Stimulated activated CD8-positive, alpha-beta memory T cell treated with anti-CD3 and anti-CD28 coated beads, Interleukin-15, amount 100 ng/mL, for 48 hours (primary cell): Measurements from ENCODE around the gene SLC35B3.
"Not testable (repeated sequence)": the region's sequence is repeated elsewhere in the genome, so short reads cannot be mapped to it uniquely, and the experiment has no call there.

Experiments
- DNase-seq, 2 donors: peaks; one replicate each; pipeline ENCODE4 v3.0.0-alpha.2; 2020; ENCODE audit warnings: low read depth in 2 of 2

SLC35B3 gene

GRCh38 chr6:8414844-8415243 lies 20.5 kb downstream of the SLC35B3 start:
- no peak for DNase-seq

- not testable (repeated sequence) for DNase-seq
Observed at GRCh38 chr6:8405946-8406345, 29.4 kb downstream of the SLC35B3 start.

GRCh38 chr6:8402546-8402945 lies 32.8 kb downstream of the SLC35B3 start:
- DNase-seq: no peak

- no peak for DNase-seq
Observed at GRCh38 chr6:8400663-8401062, 34.7 kb downstream of the SLC35B3 start.

- no peak for DNase-seq
Observed at GRCh38 chr6:8392569-8392968, 42.8 kb downstream of the SLC35B3 start.

DNA sequence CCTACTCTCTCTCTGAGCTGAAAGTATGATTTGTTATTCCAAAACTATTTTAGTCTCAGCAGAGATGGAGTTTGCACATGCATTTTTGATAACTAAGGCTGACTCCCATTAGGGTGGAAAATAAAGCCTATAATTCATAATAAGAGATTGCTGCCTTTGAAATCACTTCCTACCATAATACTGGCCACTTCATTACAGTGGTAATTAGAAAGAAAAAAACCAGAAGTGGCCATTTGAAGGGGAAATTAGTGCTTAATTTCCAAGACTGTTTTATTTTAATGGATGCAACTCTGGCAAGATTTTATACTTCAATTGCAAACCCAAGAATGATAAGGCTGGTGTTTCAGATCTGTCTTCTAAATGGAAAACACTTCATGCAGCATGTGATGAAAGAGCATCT lies 43.4 kb downstream of the SLC35B3 start:
- no peak for DNase-seq

DNA sequence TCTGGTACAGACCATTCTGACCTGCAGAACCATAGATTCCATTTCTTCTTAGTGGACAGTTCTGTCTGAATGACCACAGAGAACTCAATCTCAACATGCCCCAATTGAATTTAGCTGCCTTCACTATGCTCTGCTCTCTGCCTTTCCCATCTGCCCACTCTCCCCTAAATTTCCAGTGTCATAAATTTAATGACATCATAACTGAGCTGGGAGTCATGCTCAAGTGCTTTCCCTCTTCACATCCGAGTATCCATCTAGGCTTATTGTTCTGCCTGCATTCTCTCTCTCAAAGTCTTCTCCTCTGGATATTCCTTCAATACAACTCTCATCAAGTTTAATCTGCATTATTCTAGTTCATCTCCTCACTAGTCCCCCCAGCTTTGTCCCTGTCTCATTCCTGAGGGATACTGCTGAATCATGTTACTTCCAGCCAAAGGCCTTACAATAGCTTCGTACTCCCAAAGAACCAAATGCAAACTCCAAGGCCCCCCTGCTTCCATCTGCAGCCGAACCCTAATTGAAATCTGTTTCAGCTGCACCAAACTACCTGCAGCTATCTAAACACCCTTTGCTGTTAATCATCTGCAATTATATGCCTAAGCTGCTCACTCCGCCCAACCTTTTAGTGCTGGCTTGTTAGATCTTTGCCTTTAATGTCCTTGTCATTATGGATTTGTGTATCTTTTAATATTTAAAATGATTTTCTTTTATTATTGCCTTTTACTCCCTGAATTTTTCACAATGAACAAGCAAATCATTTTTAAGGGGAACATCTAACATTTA lies 46.1 kb downstream of the SLC35B3 start:
- no peak for DNase-seq

- no peak for DNase-seq
Observed at GRCh38 chr6:8387942-8388437, 47.4 kb downstream of the SLC35B3 start.

GRCh38 chr6:8383584-8383983 lies 51.8 kb downstream of the SLC35B3 start:
- no peak for DNase-seq

DNA sequence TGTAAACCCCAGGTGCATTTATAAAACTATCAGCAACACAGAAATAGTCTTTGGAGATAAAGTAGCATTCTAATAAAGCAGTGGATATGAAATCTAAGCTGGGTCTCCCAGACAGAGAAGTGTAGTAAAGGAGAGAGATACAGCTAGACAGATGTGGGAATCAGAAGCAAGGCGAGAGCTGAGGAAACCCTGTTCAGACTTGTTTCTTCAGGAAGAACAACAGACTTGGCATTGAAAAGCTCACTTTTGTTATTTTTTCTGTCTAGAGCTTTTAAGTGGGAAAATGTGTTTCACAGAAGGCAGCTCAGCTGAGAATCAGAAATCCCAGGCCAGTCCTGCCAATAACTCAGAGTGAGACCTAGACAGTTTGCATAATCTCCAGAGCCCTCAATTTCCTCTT lies 52.9 kb downstream of the SLC35B3 start:
- no peak for DNase-seq

DNA sequence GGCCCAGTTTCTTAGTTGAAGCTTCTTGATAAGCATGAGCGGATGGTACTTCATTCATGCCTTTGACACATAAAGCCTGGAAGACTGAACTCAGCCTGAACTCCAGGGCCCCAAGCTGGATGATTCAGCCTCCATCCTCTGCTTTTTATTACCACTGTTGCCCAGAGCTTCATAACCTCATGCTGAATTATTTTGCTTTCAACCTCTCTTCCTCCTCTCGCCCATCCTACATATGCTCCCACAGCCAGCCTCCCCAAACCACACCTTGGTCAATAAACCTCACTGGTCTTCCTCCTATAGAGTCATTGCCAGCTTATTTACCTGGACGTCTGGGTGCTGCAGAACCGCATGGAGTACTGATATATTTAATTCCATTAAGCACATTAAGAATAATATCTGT lies 59.4 kb downstream of the SLC35B3 start:
- no peak for DNase-seq
